H9 (cell line): ENCODE data around the gene CSNK1A1. TPM values are rescaled to one million over a fixed set of nuclear protein-coding genes. Genes with fewer than 3 reads are reported as not detected.

Experiments used
- DNase-seq: peaks from one replicate; pipeline ENCODE4 v3.0.0-alpha.2; 2017
- H2AFZ ChIP-seq: one replicate; pipeline ENCODE4 v1.6.1; 2013; ENCODE audit warnings: mild to moderate bottlenecking, low read length, control low read depth, moderate library complexity
- H2AK5ac ChIP-seq: 2 replicates; pipeline ENCODE4 v1.6.1; 2013; ENCODE audit warnings: low read length, control low read depth, mixed read lengths; ENCODE audit not compliant: insufficient read length
- H2BK120ac ChIP-seq: one replicate; pipeline ENCODE4 v1.6.1; 2013; ENCODE audit warnings: low read depth, mild to moderate bottlenecking, low read length, control low read depth, inconsistent platforms; ENCODE audit not compliant: poor library complexity, severe bottlenecking
- H2BK12ac ChIP-seq: 2 replicates; pipeline ENCODE4 v1.6.1; 2013; ENCODE audit warnings: low read length, control low read depth, mixed read lengths, low read depth; ENCODE audit not compliant: insufficient read length
- H2BK15ac ChIP-seq: 2 replicates; pipeline ENCODE4 v1.6.1; 2013; ENCODE audit warnings: low read depth, low read length, control low read depth
- H2BK20ac ChIP-seq: one replicate; pipeline ENCODE4 v1.6.1; 2013; ENCODE audit warnings: low read depth, mild to moderate bottlenecking, low read length, control low read depth, inconsistent platforms; ENCODE audit not compliant: poor library complexity, severe bottlenecking
- H2BK5ac ChIP-seq: 2 replicates; pipeline ENCODE4 v1.6.1; 2013; ENCODE audit warnings: low read length, control low read depth, mixed read lengths; ENCODE audit not compliant: insufficient read length
- H3K14ac ChIP-seq: 2 replicates; pipeline ENCODE4 v1.6.1; 2013; ENCODE audit warnings: low read length, control low read depth; ENCODE audit not compliant: insufficient read depth
- H3K18ac ChIP-seq: 2 replicates; pipeline ENCODE4 v1.6.1; 2013; ENCODE audit warnings: low read depth, mild to moderate bottlenecking, mixed read lengths, low read length, control low read depth; ENCODE audit not compliant: insufficient read length
- H3K23ac ChIP-seq: 2 replicates; pipeline ENCODE4 v1.6.1; 2013; ENCODE audit warnings: low read length, control low read depth, mixed read lengths, low read depth; ENCODE audit not compliant: insufficient read length
- H3K23me2 ChIP-seq: 2 replicates; pipeline ENCODE4 v1.6.1; 2013; ENCODE audit warnings: low read depth, mild to moderate bottlenecking, mixed read lengths, low read length, control low read depth; ENCODE audit not compliant: insufficient read length, poor library complexity, severe bottlenecking
- H3K27ac ChIP-seq: 2 replicates; pipeline ENCODE4 v1.5.1; 2013; ENCODE audit warnings: low read length, control low read depth, mixed read lengths, low read depth; ENCODE audit not compliant: insufficient read length
- H3K27me3 ChIP-seq: 2 replicates; pipeline ENCODE4 v1.6.1; 2013; ENCODE audit warnings: low read length, control low read depth, inconsistent platforms; ENCODE audit not compliant: insufficient read depth
- H3K4ac ChIP-seq: 2 replicates; pipeline ENCODE4 v1.6.1; 2013; ENCODE audit warnings: low read depth, mild to moderate bottlenecking, control low read depth, inconsistent platforms, low read length, moderate library complexity
- H3K4me1 ChIP-seq: 2 replicates; pipeline ENCODE4 v1.6.1; 2013; ENCODE audit warnings: low read length, control low read depth, inconsistent platforms; ENCODE audit not compliant: insufficient read depth
- H3K4me2 ChIP-seq: 2 replicates; pipeline ENCODE4 v1.6.1; 2013; ENCODE audit warnings: low read length, control low read depth, mixed read lengths; ENCODE audit not compliant: insufficient read length, insufficient read depth
- H3K56ac ChIP-seq: 2 replicates; pipeline ENCODE4 v1.6.1; 2013; ENCODE audit warnings: low read depth, mild to moderate bottlenecking, mixed read lengths, low read length, control low read depth; ENCODE audit not compliant: insufficient read length
- H3K79me1 ChIP-seq: 2 replicates; pipeline ENCODE4 v1.6.1; 2013; ENCODE audit warnings: low read depth, mild to moderate bottlenecking, moderate library complexity, low read length, control low read depth, inconsistent platforms; ENCODE audit not compliant: insufficient read depth, poor library complexity, severe bottlenecking
- H3K79me2 ChIP-seq: 2 replicates; pipeline ENCODE4 v1.6.1; 2013; ENCODE audit warnings: low read length, control low read depth, inconsistent platforms; ENCODE audit not compliant: insufficient read depth
- H3K9ac ChIP-seq: 2 replicates; pipeline ENCODE4 v1.6.1; 2013; ENCODE audit warnings: low read length, control low read depth, mixed read lengths; ENCODE audit not compliant: insufficient read length; ENCODE audit errors: extremely low read depth
- H3K9me3 ChIP-seq: one replicate; pipeline ENCODE4 v1.6.1; 2013; ENCODE audit warnings: low read depth, low read length, inconsistent platforms; ENCODE audit not compliant: control insufficient read depth
- H3T11ph ChIP-seq: one replicate; pipeline ENCODE4 v1.6.1; 2013; ENCODE audit warnings: mild to moderate bottlenecking, low read length, control low read depth, inconsistent platforms
- H4K20me1 ChIP-seq: one replicate; pipeline ENCODE4 v1.6.1; 2013; ENCODE audit not compliant: control insufficient read depth, insufficient read length, insufficient read depth
- H4K5ac ChIP-seq: 2 replicates; pipeline ENCODE4 v1.6.1; 2013; ENCODE audit warnings: low read depth, mild to moderate bottlenecking, mixed read lengths, low read length, control low read depth; ENCODE audit not compliant: insufficient read length
- H4K8ac ChIP-seq: replicated peaks from 2 replicates; pipeline ENCODE4 v1.6.1; 2013; ENCODE audit warnings: low read length, control low read depth, mixed read lengths, low read depth; ENCODE audit not compliant: insufficient read length
- H4K91ac ChIP-seq: 2 replicates; pipeline ENCODE4 v1.6.1; 2013; ENCODE audit warnings: low read depth, mild to moderate bottlenecking, moderate library complexity, mixed read lengths, low read length, control low read depth; ENCODE audit not compliant: insufficient read length
- H3K27ac Mint-ChIP-seq, 3 experiments: 2 replicates in 2 of 3; 3 replicates in 1 of 3; pipeline ENCODE4 v1.8.0; 2020 to 2021; ENCODE audit warnings: mixed read lengths in 3 of 3, mild to moderate bottlenecking in 1 of 3, moderate library complexity in 1 of 3
- H3K27me3 Mint-ChIP-seq: 2 replicates; pipeline ENCODE4 v1.8.0; 2021; ENCODE audit warnings: low read depth, mild to moderate bottlenecking, moderate library complexity, mixed read lengths
- H3K36me3 Mint-ChIP-seq, 3 experiments: 2 replicates in 2 of 3; 3 replicates in 1 of 3; pipeline ENCODE4 v1.8.0; 2020 to 2021; ENCODE audit warnings: low read depth in 3 of 3, mixed read lengths in 3 of 3; ENCODE audit not compliant: insufficient read depth in 1 of 3
- H3K4me1 Mint-ChIP-seq, 2 experiments: 2 replicates each; pipeline ENCODE4 v1.8.0; 2020; ENCODE audit warnings: mixed read lengths in 2 of 2
- H3K4me3 Mint-ChIP-seq, 2 experiments: 2 replicates in 1 of 2; 3 replicates in 1 of 2; pipeline ENCODE4 v1.8.0; 2020 to 2021; ENCODE audit warnings: mild to moderate bottlenecking in 2 of 2, mixed read lengths in 2 of 2, moderate library complexity in 1 of 2
- H3K9me3 Mint-ChIP-seq, 2 experiments: 2 replicates in 1 of 2; 3 replicates in 1 of 2; pipeline ENCODE4 v1.8.0; 2020; ENCODE audit warnings: mild to moderate bottlenecking in 2 of 2, mixed read lengths in 2 of 2, moderate library complexity in 1 of 2
- WGBS: extraction: QIAGEN DNeasy Blood & Tissue Kit; methylation state at CpG from one replicate; pipeline ENCODE4 v1.1.7; 2013; ENCODE audit warnings: missing lambda C conversion rate, low lambda C conversion rate, mixed read lengths; ENCODE audit not compliant: insufficient read length; ENCODE audit errors: extremely low coverage; 5-methylcytosine and 5-hydroxymethylcytosine counted together
- total RNA-seq: library from RNA; stranded (reverse); gene quantifications from 2 replicates; pipeline ENCODE4 v1.2.1, GENCODE V29; 2021
- TF ChIP-seq, protein P1 (sequence below): fragments of 200-600 bp; sonication (generic); conservative IDR thresholded peaks from 3 replicates; pipeline ENCODE4 v1.8.0; 2021; ENCODE audit warnings: antibody characterized with exemption, mild to moderate bottlenecking

Gene CSNK1A1
- total RNA-seq, 1 experiment from 2014 or later: 310 TPM

DNA sequence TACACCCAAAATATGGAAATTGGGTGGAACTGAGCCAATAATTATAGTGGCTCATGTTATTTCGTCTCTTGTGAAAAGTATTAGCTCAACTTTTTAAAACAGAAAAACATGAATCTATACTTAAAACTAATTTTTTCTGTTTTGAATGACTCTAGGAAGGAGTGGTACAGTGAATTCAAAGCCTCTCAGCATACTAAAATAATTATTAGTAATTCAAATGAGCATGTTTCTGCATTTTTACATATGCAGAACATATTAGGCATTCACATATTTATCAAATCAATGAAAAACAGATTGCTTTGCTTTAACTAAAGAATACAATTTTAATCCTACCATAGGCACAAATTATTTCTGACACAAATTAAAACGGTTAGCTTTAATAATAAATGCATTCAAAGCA lies 54.3 kb downstream of the CSNK1A1 start:
- Mint-ChIP-seq H3K27me3 (no peaks in the 10 kb centered on the region), H3K4me3 (no peak overlapping the region), H3K9me3 (no peaks in the 10 kb centered on the region; a peak in 1 of 5 replicates), H3K27ac (no peak overlapping the region; a peak in 1 of 7 replicates), H3K4me1 (peaks cover 39 to 45% of the 10 kb centered on the region in 2 experiments), H3K36me3 (peaks cover 15 to 64% (median 44%) of the 10 kb centered on the region in 3 experiments; a peak in 6 of 7 replicates)
- H3T11ph ChIP-seq: no peak overlapping the region
- no peak overlapping the region for H2BK120ac ChIP-seq
- H3K9me3 ChIP-seq: no peaks in the 10 kb centered on the region
- H4K5ac ChIP-seq: no peak overlapping the region
- peaks cover 5% of the 10 kb centered on the region; the same call in 1 of the 2 replicates for H3K4me1 ChIP-seq
- TF ChIP-seq, protein P1, sequence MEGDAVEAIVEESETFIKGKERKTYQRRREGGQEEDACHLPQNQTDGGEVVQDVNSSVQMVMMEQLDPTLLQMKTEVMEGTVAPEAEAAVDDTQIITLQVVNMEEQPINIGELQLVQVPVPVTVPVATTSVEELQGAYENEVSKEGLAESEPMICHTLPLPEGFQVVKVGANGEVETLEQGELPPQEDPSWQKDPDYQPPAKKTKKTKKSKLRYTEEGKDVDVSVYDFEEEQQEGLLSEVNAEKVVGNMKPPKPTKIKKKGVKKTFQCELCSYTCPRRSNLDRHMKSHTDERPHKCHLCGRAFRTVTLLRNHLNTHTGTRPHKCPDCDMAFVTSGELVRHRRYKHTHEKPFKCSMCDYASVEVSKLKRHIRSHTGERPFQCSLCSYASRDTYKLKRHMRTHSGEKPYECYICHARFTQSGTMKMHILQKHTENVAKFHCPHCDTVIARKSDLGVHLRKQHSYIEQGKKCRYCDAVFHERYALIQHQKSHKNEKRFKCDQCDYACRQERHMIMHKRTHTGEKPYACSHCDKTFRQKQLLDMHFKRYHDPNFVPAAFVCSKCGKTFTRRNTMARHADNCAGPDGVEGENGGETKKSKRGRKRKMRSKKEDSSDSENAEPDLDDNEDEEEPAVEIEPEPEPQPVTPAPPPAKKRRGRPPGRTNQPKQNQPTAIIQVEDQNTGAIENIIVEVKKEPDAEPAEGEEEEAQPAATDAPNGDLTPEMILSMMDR: no peak
- H3K18ac ChIP-seq: no peak overlapping the region
- H2BK20ac ChIP-seq: no peak overlapping the region
- no peaks in the 10 kb centered on the region for H4K20me1 ChIP-seq
- H2AK5ac ChIP-seq: no peak overlapping the region
- H3K4me2 ChIP-seq: no peak overlapping the region
- H3K23ac ChIP-seq: no peak overlapping the region
- H3K79me1 ChIP-seq: no peaks in the 10 kb centered on the region
- no peak overlapping the region for H3K4ac ChIP-seq
- H2BK15ac ChIP-seq: no peak overlapping the region
- DNase-seq: no peak
- no peak overlapping the region for H4K8ac ChIP-seq
- no peak overlapping the region for H3K9ac ChIP-seq
- H4K91ac ChIP-seq: no peak overlapping the region
- H2BK5ac ChIP-seq: no peak overlapping the region
- H3K27me3 ChIP-seq: no peaks in the 10 kb centered on the region
- no peak overlapping the region for H3K56ac ChIP-seq
- no peak overlapping the region for H3K14ac ChIP-seq
- no peaks in the 10 kb centered on the region for H3K79me2 ChIP-seq
- H3K23me2 ChIP-seq: no peaks in the 10 kb centered on the region
- no CpG with 5 or more reads among the region's 2 CpGs for WGBS
- H3K27ac ChIP-seq: no peak overlapping the region
- no peak overlapping the region for H2AFZ ChIP-seq
- H2BK12ac ChIP-seq: no peak overlapping the region
